Measurements from ENCODE around the gene KCNH1.

The KCNH1 gene

GRCh38 chr1:210746024-210746731, 387.8 kb downstream of the KCNH1 start:
- no peak for DNase-seq

DNA sequence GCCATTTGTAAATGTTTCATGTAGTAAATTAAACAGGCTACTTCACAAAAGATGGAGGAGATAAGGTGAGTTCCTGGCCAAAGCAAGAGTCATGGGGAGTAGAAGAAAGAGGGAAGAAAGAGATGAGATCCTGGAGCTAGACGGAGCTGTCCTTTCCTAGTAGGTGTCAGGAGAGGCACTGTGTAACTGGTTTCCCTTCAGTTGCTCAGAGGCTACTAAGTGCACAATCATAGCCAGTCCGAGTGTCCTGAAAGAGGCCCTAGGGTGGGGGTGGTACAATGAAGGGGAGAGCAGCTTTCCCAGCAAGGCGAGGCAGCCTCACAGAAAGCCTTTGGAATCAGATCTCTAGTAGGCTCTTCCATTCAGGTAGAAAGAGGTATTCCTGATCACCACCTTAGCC, 390.9 kb downstream of the KCNH1 start:
- no peak for DNase-seq

DNA sequence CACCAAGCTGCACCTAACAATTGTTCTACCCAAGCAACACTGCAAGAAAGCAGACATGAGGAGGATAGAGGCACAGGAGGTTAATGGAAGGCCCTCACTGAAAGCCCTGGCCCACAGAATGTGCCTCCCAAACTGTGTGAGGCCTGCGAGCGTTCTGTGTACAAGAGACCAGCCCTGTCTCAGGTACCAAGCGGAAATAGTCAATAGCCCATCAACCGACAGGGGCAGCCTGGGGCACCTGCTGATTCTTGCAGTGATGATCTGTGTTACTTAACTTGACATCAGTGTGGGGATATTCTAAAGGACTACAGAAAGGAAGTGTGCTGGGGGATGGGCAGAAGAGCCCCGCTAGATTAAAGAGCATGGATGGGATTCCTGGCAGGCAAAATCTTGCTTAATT, 392.4 kb downstream of the KCNH1 start:
- DNase-seq, result no peak

GRCh38 chr1:210739627-210740026, 394.3 kb downstream of the KCNH1 start:
- no peak for DNase-seq

GRCh38 chr1:210738256-210738655, 395.7 kb downstream of the KCNH1 start:
- DNase-seq, result no peak

- no peak for DNase-seq
Measured at GRCh38 chr1:210736713-210737112, 397.2 kb downstream of the KCNH1 start.

- no peak for DNase-seq
Measured at GRCh38 chr1:210731597-210731996, 402.4 kb downstream of the KCNH1 start.

- DNase-seq, result no peak
Measured at GRCh38 chr1:210731193-210731592, 402.8 kb downstream of the KCNH1 start.

GRCh38 chr1:210730023-210730422, 403.9 kb downstream of the KCNH1 start:
- DNase-seq, result no peak

- no peak for DNase-seq
Measured at GRCh38 chr1:210728437-210729149, 405.4 kb downstream of the KCNH1 start.

DNA sequence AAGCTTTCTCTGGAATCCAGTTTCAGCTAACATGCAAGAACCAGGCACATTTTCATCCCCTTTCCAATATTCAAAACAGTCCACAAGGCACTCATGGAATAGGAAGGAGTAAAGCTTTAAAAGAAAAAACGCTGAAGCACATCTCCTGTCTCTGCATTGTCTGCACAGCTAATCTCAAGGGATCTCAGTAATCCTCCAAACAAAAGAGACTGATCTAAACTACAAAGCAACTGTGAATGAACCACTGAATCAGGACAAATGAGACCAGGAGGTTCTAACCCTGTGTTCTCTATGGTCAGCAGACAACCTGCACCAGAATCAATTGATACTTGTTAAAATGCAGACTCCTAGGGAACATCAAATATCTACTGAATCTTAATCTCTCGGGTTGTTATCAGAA, 406.2 kb downstream of the KCNH1 start:
- no peak for DNase-seq

GRCh38 chr1:210726621-210727020, 407.3 kb downstream of the KCNH1 start:
- DNase-seq, result no peak

GRCh38 chr1:210724768-210725167, 409.2 kb downstream of the KCNH1 start:
- DNase-seq, result no peak

DNA sequence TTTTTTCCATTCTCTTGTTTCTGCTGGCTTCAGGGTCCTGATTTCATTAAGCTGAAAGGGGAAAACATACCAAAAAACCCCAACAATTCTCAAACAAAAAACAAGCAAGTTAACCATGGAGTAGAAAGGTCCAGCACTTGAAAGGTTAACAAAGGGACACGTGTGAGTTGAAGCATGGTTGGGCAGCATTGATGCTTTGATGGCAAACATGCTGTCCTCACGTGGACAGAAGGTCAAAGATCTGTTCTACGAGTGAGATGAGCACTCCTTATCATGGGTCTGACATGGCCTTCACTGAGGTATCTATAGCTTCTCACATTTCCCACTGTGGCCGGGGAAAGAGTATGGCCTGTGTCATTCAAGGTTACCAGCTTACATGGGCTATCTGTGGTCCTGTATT, 410.3 kb downstream of the KCNH1 start:
- DNase-seq, result no peak

- no peak for DNase-seq
Measured at GRCh38 chr1:210722410-210723081, 411.4 kb downstream of the KCNH1 start.

DNA sequence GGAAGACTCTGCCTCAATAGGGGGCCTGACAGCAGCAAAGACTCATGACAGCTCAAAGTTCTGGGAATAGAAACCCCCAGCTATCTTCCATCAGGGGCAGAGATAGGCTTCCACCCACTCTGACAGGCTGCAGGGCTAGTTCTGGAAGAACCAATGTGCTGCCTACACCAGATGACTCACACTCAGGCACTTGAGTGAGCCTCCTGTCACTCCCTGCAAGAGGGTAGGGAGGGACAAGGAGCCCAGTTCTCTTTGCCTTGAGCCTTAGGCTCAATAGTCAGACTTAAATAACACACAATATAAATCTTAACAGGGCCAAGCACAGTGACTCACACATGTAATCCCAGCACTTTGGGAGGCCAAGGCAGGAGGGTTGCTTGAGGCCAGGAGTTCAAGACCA, 418.9 kb downstream of the KCNH1 start:
- DNase-seq, result no peak

- no peak for DNase-seq
Measured at GRCh38 chr1:210711825-210712612, 421.9 kb downstream of the KCNH1 start.

- no peak for DNase-seq
Measured at GRCh38 chr1:210709701-210710100, 424.2 kb downstream of the KCNH1 start.

DNA sequence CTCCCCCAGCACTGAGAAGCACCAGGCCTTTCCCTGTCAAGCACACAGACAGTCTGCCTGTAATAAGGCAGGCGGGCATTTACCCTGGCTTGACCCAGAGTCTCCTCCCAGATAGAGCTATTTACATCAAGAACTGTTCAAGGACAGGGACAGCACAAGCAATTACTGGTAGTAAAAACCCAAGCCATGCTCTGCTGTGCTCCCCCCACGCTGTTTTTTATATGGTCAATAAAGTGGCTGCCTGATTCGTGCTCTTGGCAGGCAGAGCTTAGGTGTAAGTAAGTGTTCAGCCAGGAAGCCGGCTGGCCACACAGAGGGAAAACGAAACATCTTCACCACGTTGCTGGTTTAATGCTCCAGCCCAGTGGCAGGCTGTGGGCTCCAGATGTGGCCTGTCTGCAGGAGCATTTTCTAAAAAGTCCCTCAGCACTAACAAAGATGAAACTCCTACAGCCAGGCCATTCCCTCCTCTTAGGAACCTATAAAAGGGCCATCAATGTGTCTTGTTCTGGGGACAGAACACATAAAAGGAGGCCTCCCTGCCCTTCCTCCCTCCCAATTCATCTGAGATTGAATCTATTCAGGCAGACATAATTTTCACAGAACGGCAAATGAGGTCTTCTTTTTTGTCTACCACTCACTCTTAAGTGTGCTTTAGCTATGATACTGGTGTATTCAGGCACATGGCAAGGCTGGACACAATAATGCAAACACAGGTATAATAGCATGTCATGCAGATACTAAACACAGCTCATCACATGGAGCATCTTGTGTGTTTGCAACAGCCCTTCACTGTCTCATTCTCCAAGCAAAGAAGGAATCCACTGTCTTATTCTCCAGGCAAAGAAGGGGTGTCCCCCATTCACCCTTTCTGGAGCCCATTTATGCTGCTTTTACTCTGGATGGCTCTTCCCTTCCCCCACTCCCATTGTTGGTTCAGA, 426.4 kb downstream of the KCNH1 start:
- no peak for DNase-seq

DNA sequence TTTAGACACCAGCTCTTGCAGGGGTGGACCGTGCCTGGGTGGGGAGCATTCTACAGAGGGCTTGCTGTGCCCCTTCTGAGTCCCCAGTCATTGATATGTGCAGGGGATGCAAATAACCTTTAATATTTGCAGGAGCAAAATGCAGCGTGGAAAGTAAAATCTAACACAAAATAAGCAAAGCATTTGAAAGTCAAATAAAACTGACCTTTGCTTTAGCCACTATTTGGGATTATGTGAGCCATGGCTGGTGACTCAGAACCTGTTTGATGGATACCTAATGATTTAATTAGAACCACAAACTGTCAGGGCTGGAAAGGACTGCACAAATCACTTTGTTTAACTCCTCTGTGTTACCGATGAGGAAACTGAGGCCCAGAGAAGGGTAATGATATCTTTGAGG, 427.7 kb downstream of the KCNH1 start:
- no peak for DNase-seq

DNA sequence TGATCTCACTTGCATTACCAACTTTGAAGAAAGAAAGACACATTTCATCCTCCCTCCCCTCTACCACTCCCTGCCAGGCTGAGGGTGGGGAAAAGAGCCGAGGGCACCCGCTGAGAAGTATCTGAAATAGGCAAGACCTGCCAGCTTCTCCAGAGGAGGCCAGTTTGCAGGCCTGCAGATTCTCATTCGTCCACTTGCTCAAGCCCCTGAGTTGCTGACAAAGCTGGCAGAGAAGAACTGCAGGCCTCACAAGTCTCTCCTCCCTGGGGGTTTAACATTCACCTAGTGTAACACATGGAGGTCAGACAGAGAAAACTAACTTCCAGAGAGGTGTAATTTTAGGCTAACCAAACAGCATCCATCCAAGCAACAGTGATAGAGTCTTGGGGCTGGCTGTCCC, 428.9 kb downstream of the KCNH1 start:
- DNase-seq, result no peak

DNA sequence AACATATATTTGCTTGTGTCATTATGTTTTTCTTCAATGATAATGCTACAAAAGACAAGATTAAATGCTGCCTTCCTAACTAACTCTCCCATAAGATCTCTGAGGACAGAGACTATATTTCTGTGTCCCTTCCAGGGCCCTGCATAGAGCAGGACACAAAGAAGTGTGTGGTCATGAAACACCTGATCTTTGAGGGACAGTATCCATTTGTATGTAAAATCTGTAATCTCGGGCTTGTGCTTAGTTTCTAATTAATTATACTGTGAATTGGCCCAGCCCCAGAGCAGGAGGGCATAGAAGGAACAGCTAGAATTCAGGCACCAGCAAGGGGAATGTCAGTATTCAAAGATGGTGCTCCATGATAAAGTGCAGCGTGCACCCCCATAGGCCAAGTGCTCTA, 430.4 kb downstream of the KCNH1 start:
- no peak for DNase-seq

Measured in CD4-positive, alpha-beta T cell treated with Interleukin-4 for 4 hours (primary cell).